ENCODE results near the gene RTN4. TPM values are rescaled to one million over a fixed set of nuclear protein-coding genes. Genes with fewer than 3 reads are reported as not detected.

Gene RTN4
- total RNA-seq, 4 donors from 2014 or later, result 183 to 259 (median 244) TPM

DNA sequence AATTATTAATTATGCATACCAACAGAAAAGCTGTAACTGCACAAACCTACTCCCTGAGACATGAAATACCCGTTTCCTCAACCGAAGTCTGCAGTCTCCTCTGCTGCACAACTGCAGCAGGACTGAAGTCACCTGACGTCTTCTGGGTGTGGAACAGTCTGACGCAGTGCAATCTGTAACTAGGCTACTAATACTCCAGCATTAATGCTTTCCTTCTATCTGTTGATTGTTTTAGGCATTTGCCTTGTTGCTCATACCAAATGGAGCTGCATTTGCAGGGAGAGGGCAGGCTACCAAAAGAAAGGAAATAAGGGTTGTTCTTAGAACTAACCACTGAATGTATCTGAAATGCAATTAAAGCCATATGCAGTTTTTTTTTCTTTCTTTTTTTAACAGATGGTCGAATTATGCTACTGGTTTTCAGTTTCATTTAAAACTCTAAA, 40.1 kb downstream of the RTN4 start:
- peak overlapping the region; percentile 89 to 94 (median 91) for H3K27ac ChIP-seq
- TF ChIP-seq POLR2A (IDR thresholded peaks at IDR 0.05) (peak; percentile 63 to 80), CTCF (IDR thresholded peaks at IDR 0.05 in 4 of 5, conservative IDR thresholded peaks at IDR 0.05 in 1 of 5) (no peak)
- in situ Hi-C loops (cut with MboI; ENCODE audit: low sequenced_read_pairs in 4 of 4), result loop anchor here in 2 of 4 donors (10.0 to 25.0 kb wide), 2 partner anchors 105 to 298 kb away; partner anchors contain the start of gene EML6 (in 1 of the 2)
- peaks cover 61 to 62% of the 10 kb centered on the region in 2 donors for H3K4me1 ChIP-seq
- H3K9me3 ChIP-seq, result no peaks in the 10 kb centered on the region
- peak; percentile 76 to 82 for DNase-seq
- peak overlapping the region; percentile 50 to 63 (median 54) for H3K4me3 ChIP-seq
- H3K36me3 ChIP-seq, result no peaks in the 10 kb centered on the region
- intact Hi-C loops (cut with DNase I; ENCODE audit: low total_unique reads), result loop anchor here (5.0 to 10.0 kb wide), 5 partner anchors 83 to 607 kb away; partner anchors contain the start of genes CLHC1, EML6, PPP4R3B and RPS27A
- H3K27me3 ChIP-seq, result no peaks in the 10 kb centered on the region
- ATAC-seq, result peak; percentile 85 to 88

DNA sequence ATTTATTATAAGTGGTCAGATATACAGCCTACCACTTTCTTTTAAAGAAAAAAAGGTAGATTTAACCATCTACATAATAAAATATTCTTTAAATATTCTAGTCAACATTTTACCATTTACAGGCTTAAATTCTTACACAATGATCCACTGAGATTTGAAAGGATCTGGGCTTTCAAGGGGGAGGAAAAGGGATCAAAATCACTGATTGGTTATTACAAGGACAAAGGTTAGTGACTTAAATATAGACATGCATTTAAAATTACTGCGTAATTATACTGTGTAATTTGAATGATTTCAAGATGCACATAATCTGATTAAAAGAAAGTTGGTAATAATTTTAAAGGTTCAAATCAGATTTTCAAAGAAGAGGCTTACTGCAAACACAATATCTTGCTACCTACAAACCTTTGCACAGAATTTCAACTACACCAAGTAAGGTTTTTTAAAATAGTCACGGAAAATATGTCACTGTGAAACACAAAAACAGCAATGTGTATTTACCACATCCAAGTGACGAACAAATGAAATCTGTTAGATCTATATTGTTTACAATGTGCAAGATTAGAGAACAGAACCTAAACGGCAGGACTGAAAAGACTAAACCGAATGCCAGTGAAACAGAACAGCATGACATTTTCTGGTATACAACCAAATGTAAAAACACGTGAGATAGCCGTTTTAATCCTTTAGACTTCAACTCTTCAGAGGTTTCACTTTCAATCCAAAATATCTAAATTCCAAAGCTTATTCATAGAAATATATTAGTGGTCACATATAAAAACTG, 40.8 kb downstream of the RTN4 start:
- H3K9me3 ChIP-seq, result no peaks in the 10 kb centered on the region

GRCh38 chr2:55006306-55006705, 43.9 kb downstream of the RTN4 start:
- H3K27me3 ChIP-seq, result no peaks in the 10 kb centered on the region
- H3K9me3 ChIP-seq, result no peaks in the 10 kb centered on the region
- peaks cover 50 to 60% of the 10 kb centered on the region in 2 donors for H3K4me1 ChIP-seq
- no peak for ATAC-seq
- TF ChIP-seq CTCF (IDR thresholded peaks at IDR 0.05 in 4 of 5, conservative IDR thresholded peaks at IDR 0.05 in 1 of 5) (no peak), POLR2A (IDR thresholded peaks at IDR 0.05) (no peak)
- H3K27ac ChIP-seq, result peak overlapping the region; percentile 89 to 94 (median 91)
- H3K4me3 ChIP-seq, result peak overlapping the region; percentile 50 to 63 (median 54)
- H3K36me3 ChIP-seq, result no peaks in the 10 kb centered on the region
- in situ Hi-C loops (cut with MboI; ENCODE audit: low sequenced_read_pairs in 4 of 4) (loop anchor here in 2 of 4 donors (10.0 to 25.0 kb wide), 2 partner anchors 102 to 294 kb away; partner anchors contain the start of gene EML6 (in 1 of the 2)), intact Hi-C loops (cut with DNase I; ENCODE audit: low total_unique reads) (no loop called here)
- DNase-seq, result no peak

More for the DNA sequence above, 40.8 kb downstream of the RTN4 start:
- H3K27me3 ChIP-seq, result no peaks in the 10 kb centered on the region
- intact Hi-C loops (cut with DNase I; ENCODE audit: low total_unique reads), result loop anchor here (5.0 to 10.0 kb wide), 5 partner anchors 82 to 608 kb away; partner anchors contain the start of genes CLHC1, EML6, PPP4R3B and RPS27A
- H3K4me1 ChIP-seq, result peaks cover 56 to 62% of the 10 kb centered on the region in 2 donors
- TF ChIP-seq POLR2A (IDR thresholded peaks at IDR 0.05) (no peak), CTCF (IDR thresholded peaks at IDR 0.05 in 4 of 5, conservative IDR thresholded peaks at IDR 0.05 in 1 of 5) (no peak)
- in situ Hi-C loops (cut with MboI; ENCODE audit: low sequenced_read_pairs in 4 of 4), result loop anchor here in 3 of 4 donors (10.0 to 25.0 kb wide), 2 partner anchors 105 to 297 kb away; partner anchors contain the start of gene EML6 (in 1 of the 3)
- ATAC-seq (peak in 1 of 2 donors; percentile 25), DNase-seq (no peak)
- peak overlapping the region; percentile 50 to 63 (median 54) for H3K4me3 ChIP-seq
- peak overlapping the region; percentile 89 to 94 (median 91) for H3K27ac ChIP-seq
- no peaks in the 10 kb centered on the region for H3K36me3 ChIP-seq

DNA sequence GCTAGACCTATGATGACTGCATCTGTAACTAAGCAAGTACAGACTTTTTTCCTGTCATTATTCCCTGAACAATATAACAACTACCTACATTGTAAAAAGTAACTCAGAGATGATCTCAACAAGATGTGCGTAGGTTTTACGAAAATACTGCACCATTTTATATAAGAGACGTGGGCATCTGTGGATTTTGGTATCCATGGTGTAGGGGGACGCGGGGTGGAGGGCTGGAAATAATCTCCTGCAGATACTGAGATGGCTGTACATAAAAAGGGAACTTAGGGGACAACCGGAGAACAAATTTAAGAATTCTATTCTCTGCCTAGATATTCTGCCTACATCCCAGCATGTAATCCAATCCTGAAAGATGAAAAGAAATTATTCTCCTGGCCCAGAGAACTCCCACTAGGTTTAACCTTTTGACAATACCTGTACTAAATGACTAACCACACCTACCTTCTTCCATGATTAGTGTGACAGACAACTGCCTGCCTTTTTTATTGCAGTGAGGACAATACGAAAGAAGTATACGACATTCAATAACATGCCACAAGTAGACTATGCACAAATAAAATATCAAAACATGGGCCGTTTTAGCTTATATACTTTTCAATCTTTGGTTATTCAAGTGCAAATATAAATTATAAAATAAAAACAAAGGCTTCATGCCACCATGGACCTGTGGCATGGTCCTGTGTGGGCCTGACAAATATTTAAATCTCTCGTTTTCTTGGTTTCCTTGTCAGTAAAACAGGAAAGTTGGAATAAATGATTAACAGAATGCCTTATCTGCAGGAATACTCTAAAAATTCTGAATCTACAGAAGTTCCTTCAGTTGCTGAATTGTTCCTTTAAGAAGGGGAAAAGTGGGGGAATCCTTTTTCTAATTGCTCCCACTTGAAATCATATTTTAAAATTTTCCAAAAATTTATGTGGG, 46.3 kb downstream of the RTN4 start:
- H3K4me3 ChIP-seq, result peak overlapping the region; percentile 23 to 63 (median 53)

More for the DNA sequence above, 46.3 kb downstream of the RTN4 start:
- no peaks in the 10 kb centered on the region for H3K9me3 ChIP-seq
- peak overlapping the region; percentile 89 to 94 (median 91) for H3K27ac ChIP-seq
- TF ChIP-seq CTCF (IDR thresholded peaks at IDR 0.05 in 4 of 5, conservative IDR thresholded peaks at IDR 0.05 in 1 of 5) (no peak), POLR2A (IDR thresholded peaks at IDR 0.05) (no peak)
- intact Hi-C loops (cut with DNase I; ENCODE audit: low total_unique reads), result no loop called here
- ATAC-seq, result no peak
- in situ Hi-C loops (cut with MboI; ENCODE audit: low sequenced_read_pairs in 4 of 4), result loop anchor here in 2 of 4 donors (10.0 to 25.0 kb wide), 2 partner anchors 99 to 292 kb away; partner anchors contain the start of gene EML6 (in 1 of the 2)
- H3K27me3 ChIP-seq, result no peaks in the 10 kb centered on the region
- H3K36me3 ChIP-seq, result no peaks in the 10 kb centered on the region
- H3K4me1 ChIP-seq, result peaks cover 52 to 64% of the 10 kb centered on the region in 2 donors
- no peak for DNase-seq

All from gastrocnemius medialis (tissue), 4 donors.